Left ventricle myocardium inferior (tissue), 1 donor: Measurements from ENCODE around the gene CDS1. TPM values are rescaled to one million over a fixed set of nuclear protein-coding genes. Genes with fewer than 3 reads are reported as not detected.

Experiments used
- DNase-seq: peaks from one replicate; pipeline ENCODE4 v3.0.0-alpha.2; 2020
- H3K27ac ChIP-seq: fragments of 200-600 bp; replicated peaks from 2 replicates; pipeline ENCODE4 v1.8.0; 2021
- H3K27me3 ChIP-seq: fragments of 200-600 bp; 2 replicates; pipeline ENCODE4 v1.8.0; 2021; ENCODE audit warnings: low read depth
- H3K36me3 ChIP-seq: fragments of 200-600 bp; 2 replicates; pipeline ENCODE4 v1.8.0; 2021
- H3K4me1 ChIP-seq: fragments of 200-600 bp; 2 replicates; pipeline ENCODE4 v1.8.0; 2021
- H3K4me3 ChIP-seq: fragments of 200-600 bp; 2 replicates; pipeline ENCODE4 v1.8.0; 2021; ENCODE audit warnings: mild to moderate bottlenecking, moderate library complexity
- H3K9me3 ChIP-seq: fragments of 200-600 bp; replicated peaks from 2 replicates; pipeline ENCODE4 v1.8.0; 2021
- CTCF ChIP-seq: fragments of 200-600 bp; IDR thresholded peaks from 2 replicates; pipeline ENCODE4 v1.8.0; 2021; ENCODE audit warnings: antibody characterized with exemption, mild to moderate bottlenecking, borderline replicate concordance
- intact Hi-C: fragments of 100-400 bp; cut with micrococcal nuclease; formaldehyde crosslinking; loops from one replicate; pipeline ENCODE4 v1.11.0; 2022
- total RNA-seq: library from RNA; stranded (reverse); fragmentation: NEBNext Ultra II Directional; extraction: Animal tissue kit (Norgen Biotek cat#: 25700); gene quantifications from one replicate; pipeline ENCODE4 v1.2.1, GENCODE V29; 2021
- donor health status: DM: no; HTN: yes; CAD: no; lungs with severe emphysema.

Gene CDS1
- total RNA-seq, 1 donor from 2014 or later = 1.3 TPM

DNA sequence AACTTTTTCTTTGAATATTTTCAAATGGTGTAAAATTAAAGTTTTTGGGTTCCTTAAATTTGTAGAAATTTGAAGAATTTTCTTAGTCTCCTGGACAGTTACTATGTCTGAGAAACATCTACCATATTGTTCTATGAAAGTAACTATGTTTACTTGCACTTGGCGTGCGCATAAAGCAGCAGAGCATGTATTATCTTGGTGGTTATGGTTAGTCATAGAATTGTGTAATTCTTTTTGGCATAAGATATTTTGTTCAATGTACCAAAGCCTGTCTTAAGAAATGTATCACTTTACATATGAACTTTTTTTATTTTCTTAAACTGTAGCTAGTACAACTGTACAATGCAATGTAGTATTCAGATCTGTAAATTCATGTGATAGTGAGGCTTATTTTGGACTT lies 49.2 kb downstream of the CDS1 start:
- Histone ChIP-seq H3K4me1 (no peaks in the 10 kb centered on the region), H3K9me3 (no peaks in the 10 kb centered on the region), H3K27me3 (no peaks in the 10 kb centered on the region), H3K4me3 (no peak overlapping the region), H3K36me3 (no peaks in the 10 kb centered on the region), H3K27ac (no peak overlapping the region)
- no peak for TF ChIP-seq CTCF
- no peak for DNase-seq
- intact Hi-C loops = no loop called here

- DNase-seq = no peak
- Histone ChIP-seq H3K27me3 (no peaks in the 10 kb centered on the region), H3K36me3 (no peaks in the 10 kb centered on the region), H3K27ac (no peak overlapping the region), H3K9me3 (no peaks in the 10 kb centered on the region), H3K4me1 (no peaks in the 10 kb centered on the region), H3K4me3 (no peak overlapping the region)
- TF ChIP-seq CTCF = no peak
- intact Hi-C loops = no loop called here
Measured at GRCh38 chr4:84634961-84635360, 52.0 kb downstream of the CDS1 start.

DNA sequence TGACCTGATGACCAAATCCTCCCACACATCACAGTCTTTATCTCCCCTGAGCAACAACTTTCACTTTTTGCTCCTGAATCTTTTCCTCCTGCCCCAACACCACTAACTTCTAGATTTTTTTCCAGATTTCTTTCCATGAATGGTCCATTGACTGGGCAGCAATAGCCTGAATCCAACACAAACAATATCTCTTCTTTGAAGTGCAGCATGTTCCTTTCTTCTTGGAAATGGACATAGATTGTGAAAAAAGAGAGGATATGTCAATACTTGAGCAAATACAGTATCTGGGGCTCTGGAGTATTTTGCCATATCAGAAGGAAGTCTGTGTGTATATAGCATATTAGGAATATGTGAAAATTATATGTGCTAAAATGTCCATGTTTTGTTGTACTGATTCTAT lies 55.2 kb downstream of the CDS1 start:
- Histone ChIP-seq H3K4me3 (no peak overlapping the region), H3K27ac (no peak overlapping the region), H3K36me3 (no peaks in the 10 kb centered on the region), H3K4me1 (no peaks in the 10 kb centered on the region), H3K9me3 (no peaks in the 10 kb centered on the region), H3K27me3 (no peaks in the 10 kb centered on the region)
- DNase-seq = no peak
- no peak for TF ChIP-seq CTCF
- intact Hi-C loops = no loop called here

DNA sequence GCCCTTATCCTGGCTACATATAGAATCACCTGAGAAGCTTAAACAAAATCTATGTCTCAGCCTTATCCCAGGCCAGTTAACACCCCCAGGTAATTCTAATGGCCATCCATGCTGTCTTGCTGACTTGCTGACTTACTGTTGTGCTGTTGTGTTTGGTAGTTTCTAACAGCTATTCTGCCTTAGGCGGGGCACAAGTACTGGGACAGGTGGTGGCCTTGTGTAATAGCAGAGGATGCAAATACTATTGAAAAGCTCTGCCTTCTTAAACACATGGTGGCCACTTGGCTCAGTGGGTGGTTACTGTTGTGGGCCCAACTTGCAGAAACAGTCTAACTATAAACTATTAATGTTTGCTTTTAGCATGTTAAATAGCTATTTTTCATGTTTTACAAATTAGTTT lies 56.2 kb downstream of the CDS1 start:
- TF ChIP-seq CTCF = no peak
- H3K9me3 ChIP-seq = no peaks in the 10 kb centered on the region
- no peaks in the 10 kb centered on the region for H3K4me1 ChIP-seq
- no peaks in the 10 kb centered on the region for H3K27me3 ChIP-seq
- H3K4me3 ChIP-seq = no peak overlapping the region
- no peak overlapping the region for H3K27ac ChIP-seq
- DNase-seq = no peak
- no peaks in the 10 kb centered on the region for H3K36me3 ChIP-seq
- intact Hi-C loops = no loop called here

DNA sequence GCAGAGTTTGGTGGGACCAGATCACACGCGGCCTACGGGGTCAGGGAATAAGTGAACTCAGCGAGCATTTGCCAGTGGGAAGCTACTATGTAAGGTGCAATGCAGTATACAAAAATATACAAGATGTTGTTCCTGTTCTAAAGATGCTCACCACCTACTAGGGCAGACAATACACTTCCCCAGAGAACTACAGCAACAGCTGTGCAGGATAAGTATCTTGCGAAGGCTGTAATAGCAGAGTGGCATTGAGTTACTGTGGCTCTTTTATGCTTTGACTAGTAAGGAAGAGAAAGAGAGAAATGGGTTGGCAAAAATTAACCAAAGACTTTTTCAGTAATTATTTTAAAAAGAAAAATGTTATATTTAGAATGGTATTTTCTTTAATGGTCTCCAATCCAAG lies 61.2 kb downstream of the CDS1 start:
- intact Hi-C loops = no loop called here
- Histone ChIP-seq H3K9me3 (no peaks in the 10 kb centered on the region), H3K27me3 (no peaks in the 10 kb centered on the region), H3K36me3 (no peaks in the 10 kb centered on the region), H3K4me3 (no peak overlapping the region), H3K27ac (no peak overlapping the region), H3K4me1 (peaks cover 9% of the 10 kb centered on the region)
- TF ChIP-seq CTCF = no peak
- DNase-seq = no peak

DNA sequence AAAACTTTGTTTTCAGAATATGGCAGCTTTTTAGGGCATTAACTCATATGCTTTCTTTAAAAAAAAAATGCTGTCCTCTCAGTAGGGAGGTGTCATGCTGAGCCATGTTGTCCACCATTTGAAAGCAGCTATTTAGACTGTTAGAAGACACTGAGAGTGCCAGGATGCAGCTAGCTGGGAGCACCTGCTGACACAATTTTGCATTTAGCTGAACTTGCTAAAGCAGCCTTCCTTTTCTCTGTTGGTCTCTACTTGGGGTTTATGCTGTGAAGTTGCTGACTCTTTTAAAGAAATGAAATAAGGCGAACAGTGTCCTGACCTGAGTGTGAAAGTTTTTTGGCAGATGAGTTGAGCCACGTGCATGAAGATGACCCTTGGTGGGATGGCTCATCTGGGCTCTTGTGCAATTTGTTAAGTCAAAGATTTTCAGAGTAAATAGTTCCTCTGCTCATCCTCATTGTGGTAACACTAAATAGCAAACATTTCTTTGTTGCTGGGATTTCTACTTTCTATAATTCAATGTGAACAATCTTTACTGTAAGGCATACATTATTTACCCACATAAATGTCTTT lies 64.5 kb downstream of the CDS1 start:
- peaks cover 9% of the 10 kb centered on the region for H3K4me1 ChIP-seq
- H3K27me3 ChIP-seq = no peaks in the 10 kb centered on the region
- no peak overlapping the region for H3K27ac ChIP-seq
- H3K4me3 ChIP-seq = no peak overlapping the region
- no peaks in the 10 kb centered on the region for H3K36me3 ChIP-seq
- DNase-seq = no peak
- TF ChIP-seq CTCF = no peak
- H3K9me3 ChIP-seq = no peaks in the 10 kb centered on the region
- intact Hi-C loops = no loop called here
